Measurements from ENCODE around the gene ARMC3.

DNA sequence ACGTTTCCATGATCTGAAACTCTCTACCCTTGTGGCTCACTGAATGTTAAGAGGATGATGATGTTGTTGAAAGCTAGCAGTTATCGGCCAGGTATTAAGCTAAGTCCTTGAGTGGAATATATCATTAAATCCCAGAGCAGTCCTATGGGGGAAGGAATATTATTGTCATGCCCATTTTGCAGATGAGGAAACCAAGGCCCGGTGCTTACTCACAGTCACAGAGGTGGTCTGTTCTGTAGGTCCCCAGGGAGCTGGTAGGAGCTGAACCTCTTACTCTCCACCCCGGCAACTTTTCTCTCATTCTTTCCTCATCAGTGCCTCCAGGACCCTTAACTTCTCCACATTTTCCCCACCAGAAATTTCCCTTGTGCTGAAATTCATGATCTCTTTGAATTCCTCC lies 62.6 kb downstream of the ARMC3 start:
- TF ChIP-seq CTCF (conservative IDR thresholded peaks at IDR 0.05 in 1 of 2, IDR thresholded peaks at IDR 0.05 in 1 of 2; ENCODE audit: extremely low read depth in 1 of 2, insufficient read depth in 1 of 2, low read depth in 1 of 2, low read length in 2 of 2) (no peak), EZH2 (IDR thresholded peaks at IDR 0.05; ENCODE audit: borderline replicate concordance, low read length) (no peak)

All from mammary epithelial cell (primary cell).